Activated CD8-positive, alpha-beta memory T cell treated with anti-CD3 and anti-CD28 coated beads for 4 hours (primary cell): ENCODE results near the gene GNAO1.

ENCODE experiments used
- DNase-seq, 2 donors: peaks; one replicate each; pipeline ENCODE4 v3.0.0-alpha.2; 2020; ENCODE audit warnings: low read depth in 2 of 2

The GNAO1 gene

GRCh38 chr16:56241596-56241995 lies 50.3 kb downstream of the GNAO1 start:
- DNase-seq: no peak

- DNase-seq: no peak
Measured at GRCh38 chr16:56242740-56243139, 51.5 kb downstream of the GNAO1 start.

GRCh38 chr16:56244612-56245011 lies 53.3 kb downstream of the GNAO1 start:
- no peak for DNase-seq

GRCh38 chr16:56245197-56245596 lies 53.9 kb downstream of the GNAO1 start:
- DNase-seq: no peak

GRCh38 chr16:56246051-56246817 lies 54.9 kb downstream of the GNAO1 start:
- DNase-seq: no peak

- no peak for DNase-seq
Measured at GRCh38 chr16:56247018-56247417, 55.7 kb downstream of the GNAO1 start.

- DNase-seq: no peak
Measured at GRCh38 chr16:56247808-56248207, 56.5 kb downstream of the GNAO1 start.

- DNase-seq: no peak
Measured at GRCh38 chr16:56252835-56253234, 61.5 kb downstream of the GNAO1 start.

- DNase-seq: no peak
Measured at GRCh38 chr16:56255904-56256303, 64.6 kb downstream of the GNAO1 start.

GRCh38 chr16:56257239-56257638 lies 66.0 kb downstream of the GNAO1 start:
- no peak for DNase-seq

GRCh38 chr16:56257666-56258342 lies 66.5 kb downstream of the GNAO1 start:
- DNase-seq: no peak

GRCh38 chr16:56258508-56259424 lies 67.5 kb downstream of the GNAO1 start:
- no peak for DNase-seq

- DNase-seq: no peak
Measured at GRCh38 chr16:56259425-56259779, 68.1 kb downstream of the GNAO1 start.

- no peak for DNase-seq
Measured at GRCh38 chr16:56260378-56261160, 69.3 kb downstream of the GNAO1 start.

- no peak for DNase-seq
Measured at GRCh38 chr16:56261656-56262055, 70.4 kb downstream of the GNAO1 start.

GRCh38 chr16:56262148-56262547 lies 70.9 kb downstream of the GNAO1 start:
- no peak for DNase-seq

- DNase-seq: no peak
Measured at GRCh38 chr16:56262551-56263245, 71.4 kb downstream of the GNAO1 start.

GRCh38 chr16:56263711-56264608 lies 72.7 kb downstream of the GNAO1 start:
- no peak for DNase-seq

GRCh38 chr16:56264609-56264972 lies 73.3 kb downstream of the GNAO1 start:
- DNase-seq: no peak

GRCh38 chr16:56265184-56265583 lies 73.9 kb downstream of the GNAO1 start:
- DNase-seq: no peak
